Activated CD8-positive, alpha-beta memory T cell treated with anti-CD3 and anti-CD28 coated beads for 36 hours (primary cell): ENCODE results near the gene UBALD1. TPM values are rescaled to one million over a fixed set of nuclear protein-coding genes. Genes with fewer than 3 reads are reported as not detected.

Experiments
- CTCF ChIA-PET: fragments of 350-600 bp; sonication (Branson Sonifier 250); formaldehyde crosslinking; loops from one replicate; lab custom pipeline; 2021; ENCODE audit warnings: antibody characterized with exemption; lab: Charles Lee
- POLR2A ChIA-PET: fragments of 350-600 bp; sonication (Branson Sonifier 250); formaldehyde crosslinking; loops from one replicate; lab custom pipeline; 2021; ENCODE audit warnings: antibody characterized with exemption; lab: Charles Lee
- total RNA-seq, 2 experiments: library from RNA; stranded (reverse); gene quantifications; one replicate each; pipeline ENCODE4 v1.2.3, GENCODE V29; 2021

UBALD1 gene
- total RNA-seq, 2 experiments from 2014 or later, result 19.5 to 21.0 TPM

DNA sequence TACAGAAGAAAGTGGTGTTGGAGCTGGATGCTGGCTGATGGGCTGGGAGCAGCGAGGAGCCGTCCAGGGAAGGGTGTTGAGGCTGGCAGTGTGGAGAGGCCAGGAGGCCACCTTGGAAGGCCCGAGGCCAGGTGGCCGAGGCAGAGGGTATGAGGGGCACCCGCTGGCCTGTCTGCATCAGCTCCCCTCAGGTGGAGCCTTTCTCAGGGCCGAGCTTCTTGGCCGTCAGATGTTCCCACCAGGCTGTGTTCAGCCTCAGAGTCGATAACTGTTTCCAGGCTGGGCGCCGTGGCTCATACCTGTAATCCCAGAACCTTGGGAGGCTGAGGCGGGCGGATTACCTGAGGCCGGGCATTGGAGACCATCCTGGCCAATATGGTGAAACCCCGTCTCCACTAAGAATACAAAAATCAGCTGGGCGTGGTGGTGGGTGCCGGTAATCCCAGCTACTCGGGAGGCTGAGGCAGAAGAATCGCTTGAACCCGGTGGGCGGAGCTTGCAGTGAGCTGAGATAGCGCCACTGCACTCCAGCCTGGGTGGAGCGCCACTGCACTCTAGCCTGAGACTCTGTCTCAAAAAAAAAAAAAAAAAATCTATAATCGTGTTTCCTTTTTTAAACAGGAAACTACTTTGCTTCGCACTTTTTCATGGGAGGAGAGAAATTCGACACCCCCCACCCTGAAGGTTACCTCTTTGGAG, 35.2 kb upstream of the UBALD1 start:
- ChIA-PET POLR2A (interaction anchor here (0.6 kb wide), 1 partner anchor 7 kb away, joined by 4 read pairs; no protein-coding TSS in a partner anchor), CTCF (interaction anchor here (0.7 to 1.7 kb wide), 11 partner anchors 11 to 118 kb away, joined by 3 to 5 read pairs (median 3); no protein-coding TSS in a partner anchor)

DNA sequence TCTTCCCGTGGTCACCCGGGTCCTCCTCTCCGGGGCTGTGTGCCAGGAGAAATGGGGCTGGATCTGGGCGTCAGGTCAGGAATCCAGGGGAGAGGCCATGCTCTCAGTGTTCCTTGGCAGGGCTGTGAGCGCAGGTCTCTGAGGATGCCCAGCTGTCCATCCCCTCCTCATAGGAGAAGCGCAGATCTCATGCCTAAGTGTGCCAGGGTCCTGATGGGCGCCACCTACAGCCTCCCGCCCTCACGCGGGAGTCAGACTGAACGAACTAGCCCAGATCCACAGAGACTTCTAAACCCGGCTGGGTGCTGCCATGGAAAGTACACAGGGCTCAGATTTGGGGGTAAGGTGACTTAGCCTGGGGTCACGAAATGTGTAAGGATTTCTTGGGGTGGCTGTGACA, 34.2 kb upstream of the UBALD1 start:
- POLR2A ChIA-PET, result no interaction called here
- CTCF ChIA-PET, result no interaction called here

DNA sequence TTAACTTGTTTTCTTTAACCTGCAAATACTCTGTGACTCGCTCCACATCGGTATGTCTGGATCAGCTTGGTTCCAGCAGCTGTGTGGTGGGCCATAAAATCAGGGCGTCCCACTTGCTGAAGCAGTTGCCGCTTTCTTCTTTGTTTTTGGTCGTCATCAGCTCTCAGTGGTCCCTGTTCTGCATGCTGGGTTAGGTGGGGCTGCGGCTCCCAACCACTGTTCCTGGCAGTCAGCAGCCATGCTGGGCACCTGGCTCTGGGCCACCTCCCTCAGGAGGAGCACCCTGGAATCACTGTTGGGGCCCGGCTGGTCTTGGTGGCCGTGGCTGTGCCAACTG, 32.9 kb upstream of the UBALD1 start:
- POLR2A ChIA-PET, result no interaction called here
- CTCF ChIA-PET, result no interaction called here

DNA sequence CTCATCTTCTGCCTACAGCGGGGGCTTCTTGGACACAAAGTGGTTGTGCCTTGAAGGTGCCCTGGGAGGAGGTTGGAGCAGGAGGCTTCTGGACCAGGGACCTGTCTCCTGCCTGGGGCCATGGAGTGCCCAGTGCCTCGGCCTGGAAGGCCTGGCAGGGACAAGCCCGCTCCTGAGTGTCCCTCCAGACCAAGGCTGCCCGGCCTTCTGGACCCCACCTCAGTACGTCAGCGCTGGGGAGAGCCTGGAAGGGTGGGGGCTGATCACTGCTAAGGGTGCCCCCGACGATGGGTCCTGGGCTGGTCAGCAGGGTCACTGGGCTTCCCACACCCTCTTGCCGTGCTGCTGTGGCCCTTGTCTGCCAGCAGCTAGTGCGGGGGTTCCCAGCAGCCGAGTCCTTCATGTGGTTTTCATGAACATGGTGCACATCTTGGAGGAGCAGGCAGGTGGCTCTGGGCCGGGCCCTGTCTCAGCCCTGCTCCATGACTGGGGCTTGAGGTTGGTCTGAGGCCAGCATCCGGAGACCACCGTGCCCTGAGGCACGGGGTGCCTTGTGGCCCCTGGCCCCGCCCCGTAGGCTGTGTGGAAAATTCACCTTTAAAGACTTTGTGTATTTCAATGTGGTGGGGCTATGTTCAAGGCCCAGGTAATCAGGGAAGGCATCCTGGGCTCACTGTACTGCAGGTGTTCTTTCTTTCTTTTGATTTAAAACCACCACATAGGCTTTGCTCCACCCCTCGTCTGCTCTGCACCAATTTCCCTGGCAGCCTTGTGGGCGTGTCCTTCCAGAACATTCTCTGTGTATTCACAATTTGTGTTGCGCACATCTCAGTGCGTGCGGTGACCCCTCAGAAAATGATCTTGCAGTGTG, 32.3 kb upstream of the UBALD1 start:
- CTCF ChIA-PET, result interaction anchor here (1.0 kb wide), 1 partner anchor 23 kb away, joined by 3 read pairs; the partner anchor contains the start of gene MGRN1
- POLR2A ChIA-PET, result no interaction called here

DNA sequence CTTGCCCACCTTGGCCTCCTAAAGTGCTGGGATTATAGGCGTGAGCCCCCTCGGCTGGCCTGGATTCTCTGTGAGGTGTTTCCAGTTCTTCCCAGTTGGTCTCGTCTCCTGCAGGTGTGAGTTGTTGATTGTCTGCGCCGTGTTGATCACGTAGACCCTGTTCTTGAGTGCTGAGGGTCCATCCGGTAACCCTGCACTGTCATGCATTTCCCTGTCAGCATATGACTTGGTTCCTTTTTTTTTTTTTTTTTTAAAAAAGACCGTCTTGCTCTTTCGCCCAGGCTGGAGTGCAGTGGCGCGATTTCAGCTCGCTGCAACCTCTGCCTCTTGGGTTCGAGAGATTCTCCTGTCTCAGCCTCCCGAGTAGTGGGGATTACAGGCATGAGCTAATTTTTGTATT, 27.2 kb upstream of the UBALD1 start:
- CTCF ChIA-PET, result interaction anchor here (1.2 kb wide), 1 partner anchor 63 kb away, joined by 3 read pairs; no protein-coding TSS in a partner anchor
- POLR2A ChIA-PET, result interaction anchor here (0.7 kb wide), 1 partner anchor 23 kb away, joined by 4 read pairs; no protein-coding TSS in a partner anchor

DNA sequence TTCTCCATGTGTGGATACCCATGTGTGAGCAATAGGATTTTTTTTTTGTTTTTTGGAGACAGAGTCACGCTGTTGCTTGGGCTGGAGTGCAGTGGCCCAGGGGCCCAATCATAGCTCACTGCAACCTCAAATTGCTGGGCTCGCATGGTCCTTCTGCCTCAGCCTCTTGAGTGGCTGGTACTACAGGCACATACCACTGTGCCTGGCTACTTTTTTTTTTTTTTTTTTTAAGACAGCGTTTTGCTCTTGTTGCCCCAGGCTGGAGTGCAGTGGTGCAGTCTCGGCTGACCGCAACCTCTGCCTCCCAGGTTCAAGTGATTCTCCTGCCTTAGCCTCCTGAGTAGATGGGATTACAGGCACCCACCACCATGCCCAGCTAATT, 26.6 kb upstream of the UBALD1 start:
- POLR2A ChIA-PET, result no interaction called here
- CTCF ChIA-PET, result no interaction called here

DNA sequence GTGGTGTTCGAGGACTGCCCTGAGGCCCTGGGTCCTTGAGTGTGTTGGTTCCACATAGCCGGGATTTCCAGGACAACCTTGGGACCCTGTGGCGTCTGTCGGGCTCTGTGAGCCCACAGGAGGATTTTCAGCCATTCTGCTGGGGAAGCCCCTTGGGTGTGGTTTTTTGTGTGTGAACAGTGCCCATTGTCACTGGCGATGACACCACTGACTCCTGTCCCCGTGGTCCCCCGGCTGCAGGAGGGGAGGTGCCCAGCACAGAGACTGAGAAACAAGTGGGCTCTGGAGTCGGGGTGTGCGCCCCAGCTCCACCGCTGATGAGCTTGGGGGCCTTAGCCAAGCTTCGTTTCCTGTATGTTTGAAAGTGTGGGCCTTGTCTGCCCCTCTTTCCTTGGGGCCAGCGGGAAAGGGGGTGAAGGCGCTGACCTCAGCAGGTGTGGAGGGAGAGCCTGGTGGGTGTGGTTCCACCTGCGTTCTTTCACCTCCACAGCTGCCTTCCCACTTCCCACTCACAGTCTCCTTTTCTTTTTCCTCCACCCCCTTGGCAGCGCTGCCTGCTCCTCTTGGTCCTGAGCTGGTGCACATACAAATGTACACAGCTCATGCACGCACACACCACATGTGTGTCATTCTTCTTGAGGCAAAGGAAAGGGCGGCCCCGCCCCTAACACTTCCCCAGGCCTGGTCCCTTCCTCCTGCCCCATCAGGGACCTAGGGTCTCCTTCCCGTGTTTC, 26.1 kb upstream of the UBALD1 start:
- CTCF ChIA-PET, result no interaction called here

DNA sequence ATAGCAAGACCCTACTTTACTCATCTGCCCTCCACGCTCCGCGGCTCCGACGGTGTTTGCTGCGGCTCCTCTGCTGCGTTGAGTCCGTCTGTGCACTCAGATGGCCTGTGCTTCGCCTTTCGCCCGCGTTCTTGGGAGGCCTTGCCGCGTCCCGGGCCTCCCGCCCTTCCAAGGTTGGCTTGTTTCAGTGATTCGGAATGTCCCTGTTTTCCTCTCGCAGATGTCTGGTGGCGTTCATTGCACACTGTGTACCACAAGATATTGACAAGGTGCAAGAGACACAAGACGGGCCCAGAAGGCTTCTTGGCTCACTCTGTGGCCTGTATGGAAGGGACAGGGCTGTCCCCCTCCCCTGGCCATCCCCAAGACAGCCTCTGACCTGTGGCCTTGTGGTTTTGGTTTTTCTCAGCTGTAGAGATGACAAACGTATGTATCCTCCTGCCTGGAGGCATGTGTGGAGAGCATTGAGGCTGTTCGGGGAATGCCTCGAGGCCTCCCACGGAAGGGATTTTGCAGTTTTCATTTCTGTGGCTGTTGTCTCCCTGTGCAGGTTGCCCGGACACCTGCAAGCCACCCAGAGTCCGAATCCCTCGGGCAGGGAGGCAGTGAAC, 25.3 kb upstream of the UBALD1 start:
- ChIA-PET CTCF (no interaction called here), POLR2A (no interaction called here)

More for the DNA sequence above, 26.1 kb upstream of the UBALD1 start:
- POLR2A ChIA-PET, result no interaction called here

DNA sequence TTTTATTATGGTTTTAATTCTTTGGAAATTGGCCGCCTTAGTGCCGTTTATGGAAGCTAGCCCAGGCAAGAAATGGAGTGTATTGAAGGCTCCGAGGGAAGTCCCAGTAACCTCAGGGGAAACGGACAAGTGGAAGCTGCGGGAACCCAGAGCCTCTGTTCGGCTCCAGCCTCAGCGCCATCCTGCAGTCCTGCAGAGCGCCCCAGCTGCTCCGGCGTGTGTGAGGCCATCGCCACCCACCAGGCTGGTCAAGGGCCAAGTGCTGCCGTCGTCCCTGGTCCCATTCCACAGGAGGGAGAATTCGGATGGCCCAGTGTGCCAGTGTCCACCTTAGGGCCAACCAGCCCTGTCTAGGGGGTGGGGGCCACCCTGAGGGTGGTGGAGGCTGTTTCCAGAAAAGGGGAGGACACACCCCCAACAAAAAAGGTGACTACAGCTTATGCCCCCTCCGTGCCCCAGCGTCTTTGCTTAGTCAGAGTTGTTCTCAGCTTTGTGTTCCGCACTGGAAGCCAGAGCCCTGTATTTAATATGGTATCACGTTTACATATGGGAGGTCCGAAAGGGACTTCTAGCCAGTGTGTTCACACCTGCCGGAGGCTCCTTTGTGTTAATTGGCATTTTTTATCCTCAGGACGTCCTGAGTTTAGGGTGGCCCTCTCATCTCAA, 22.9 kb upstream of the UBALD1 start:
- POLR2A ChIA-PET, result no interaction called here
- CTCF ChIA-PET, result interaction anchor here (2.2 kb wide), 1 partner anchor 13 kb away, joined by 11 read pairs; the partner anchor contains the start of gene MGRN1

DNA sequence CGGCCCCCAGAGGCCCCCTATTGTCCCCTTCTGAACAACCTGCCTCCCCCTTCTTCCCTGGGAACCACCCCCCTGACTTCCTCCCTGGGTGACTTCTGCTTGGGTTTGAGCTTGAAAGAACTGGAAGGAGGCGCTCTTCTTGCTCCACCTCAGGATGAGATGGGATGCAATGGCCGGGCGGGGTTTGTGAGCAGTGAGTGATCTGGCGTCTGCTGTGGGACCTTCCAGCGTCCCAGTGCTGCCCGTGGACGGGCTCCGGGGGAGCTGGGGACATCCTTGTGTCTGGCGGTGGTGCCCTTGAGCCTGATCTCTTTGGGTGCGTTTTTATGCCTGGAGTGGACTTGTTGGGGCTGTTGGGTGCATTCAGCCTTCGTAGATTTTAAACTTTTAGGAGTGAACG, 21.5 kb upstream of the UBALD1 start:
- ChIA-PET POLR2A (no interaction called here), CTCF (interaction anchor here (0.8 to 2.2 kb wide), 3 partner anchors 12 to 129 kb away, joined by 3 to 11 read pairs (median 4); partner anchors contain the start of gene MGRN1)

DNA sequence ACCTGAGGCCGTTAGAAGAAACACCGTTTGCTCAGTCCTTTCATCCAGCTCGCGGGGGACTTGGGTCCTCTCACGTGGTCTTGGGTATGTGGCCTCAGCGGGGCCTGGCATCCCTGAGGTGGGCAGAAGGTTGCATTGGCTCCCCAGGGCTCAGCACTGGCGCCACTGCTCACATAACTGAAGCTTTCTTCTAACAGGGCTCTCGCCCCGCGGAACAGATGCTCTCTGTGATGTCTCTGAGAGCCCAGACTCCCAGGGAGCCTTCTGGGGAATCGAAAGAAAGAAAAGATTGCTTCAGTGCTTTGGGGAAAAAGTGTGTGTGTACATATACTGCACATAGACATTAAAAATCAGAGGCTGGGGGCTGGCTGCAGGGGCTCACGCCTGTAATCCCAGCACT, 20.1 kb upstream of the UBALD1 start:
- CTCF ChIA-PET, result interaction anchor here (1.5 kb wide), 1 partner anchor 128 kb away, joined by 4 read pairs; no protein-coding TSS in a partner anchor
- POLR2A ChIA-PET, result no interaction called here

DNA sequence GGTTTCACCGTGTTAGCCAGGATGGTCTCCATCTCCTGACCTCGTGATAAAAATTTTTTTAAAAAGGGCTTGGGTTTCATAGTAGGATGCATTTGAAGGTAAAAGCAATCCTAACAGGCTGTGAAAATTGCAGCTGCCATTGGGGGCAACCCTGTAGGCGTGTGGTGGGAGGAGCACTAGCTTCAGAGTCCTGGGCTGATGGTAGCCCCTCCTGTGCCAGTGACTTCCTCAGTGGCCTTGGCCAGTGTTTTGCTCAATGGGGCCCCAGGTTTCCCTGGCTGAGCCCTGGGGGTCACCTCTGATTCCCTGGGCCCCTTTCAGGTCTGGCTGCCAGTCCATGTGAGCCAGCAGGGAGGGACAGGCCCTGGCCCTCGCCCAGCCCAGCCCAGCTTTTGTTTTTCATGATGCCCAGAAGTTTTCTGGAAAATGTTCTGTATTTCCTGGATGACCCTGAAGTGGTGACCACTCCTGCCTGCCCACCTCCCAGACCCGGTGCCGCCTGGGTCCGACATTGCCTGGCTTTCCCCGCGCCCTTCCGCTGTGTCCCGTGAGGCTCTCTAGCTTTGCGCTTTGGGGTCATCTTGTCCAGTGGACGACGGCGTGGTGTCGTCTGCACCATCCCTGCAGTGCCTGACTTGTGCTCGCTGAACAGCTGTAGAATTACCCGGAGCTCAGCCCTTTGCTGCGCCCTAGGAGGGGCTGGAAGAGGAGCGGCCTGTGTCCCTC, 19.4 kb upstream of the UBALD1 start:
- ChIA-PET CTCF (no interaction called here), POLR2A (no interaction called here)

DNA sequence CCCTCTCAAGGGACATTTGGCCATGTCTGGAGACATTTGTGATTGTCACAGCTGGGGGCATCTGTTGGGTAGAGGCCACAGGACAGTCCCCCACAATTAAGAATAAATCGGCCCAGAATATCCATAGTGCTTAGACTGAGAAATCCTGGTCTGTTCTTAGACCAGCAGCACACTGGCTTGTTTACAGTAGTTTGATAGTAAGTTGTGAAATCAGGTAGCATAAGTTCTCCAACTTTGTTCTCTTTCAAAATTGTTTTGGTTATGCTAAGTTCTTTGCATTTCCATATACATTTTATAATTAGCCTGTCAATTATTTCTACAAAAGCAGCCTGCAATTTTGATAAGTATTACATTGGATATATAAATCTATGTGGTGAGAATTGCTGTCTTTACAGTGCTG, 16.8 kb upstream of the UBALD1 start:
- ChIA-PET POLR2A (no interaction called here), CTCF (interaction anchor here (0.7 kb wide), 1 partner anchor 33 kb away, joined by 3 read pairs; no protein-coding TSS in a partner anchor)

DNA sequence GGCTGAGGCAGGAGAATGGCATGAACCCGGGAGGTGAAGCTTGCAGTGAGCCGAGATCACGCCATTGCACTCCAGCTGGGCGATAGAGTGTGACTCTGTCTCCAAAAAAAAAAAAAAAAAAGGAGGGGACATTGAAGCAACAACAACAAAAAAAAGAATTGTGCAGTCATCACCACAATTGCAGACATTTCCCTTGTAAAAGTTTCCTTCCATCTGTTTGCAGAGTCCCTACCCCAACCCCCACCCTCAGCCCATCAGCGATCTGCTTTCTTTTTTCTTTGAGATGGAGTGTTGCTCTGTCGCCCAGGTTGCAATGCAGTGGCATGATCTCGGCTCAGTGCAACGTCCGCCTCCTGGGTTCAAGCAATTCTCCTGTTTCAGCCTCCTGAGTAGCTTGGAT, 13.6 kb upstream of the UBALD1 start:
- POLR2A ChIA-PET, result no interaction called here
- CTCF ChIA-PET, result interaction anchor here (0.7 kb wide), 1 partner anchor 330 kb away, joined by 3 read pairs; the partner anchor contains the start of gene SEC14L5

DNA sequence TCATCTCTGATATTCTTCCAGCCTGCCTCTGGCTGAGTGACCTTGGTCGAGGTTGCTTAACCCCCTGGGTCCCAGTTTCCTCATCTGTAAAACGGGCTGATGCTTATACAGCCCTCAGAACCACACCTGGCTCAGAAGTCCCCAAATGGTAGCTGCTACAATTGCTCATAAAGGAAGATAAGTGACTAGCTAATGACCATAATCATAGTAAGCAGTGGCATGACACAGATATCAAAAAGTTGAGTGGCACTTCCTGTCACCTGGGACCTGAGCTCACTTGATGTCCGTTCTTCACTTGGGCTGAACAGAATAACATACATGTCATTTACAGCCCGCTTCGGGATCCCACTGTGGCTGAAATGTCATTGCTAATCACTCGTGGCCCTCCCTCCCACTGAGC, 11.7 kb upstream of the UBALD1 start:
- ChIA-PET POLR2A (no interaction called here), CTCF (interaction anchor here (1.0 to 1.5 kb wide), 4 partner anchors 10 to 223 kb away, joined by 3 read pairs; partner anchors contain the start of gene DNAAF8)

DNA sequence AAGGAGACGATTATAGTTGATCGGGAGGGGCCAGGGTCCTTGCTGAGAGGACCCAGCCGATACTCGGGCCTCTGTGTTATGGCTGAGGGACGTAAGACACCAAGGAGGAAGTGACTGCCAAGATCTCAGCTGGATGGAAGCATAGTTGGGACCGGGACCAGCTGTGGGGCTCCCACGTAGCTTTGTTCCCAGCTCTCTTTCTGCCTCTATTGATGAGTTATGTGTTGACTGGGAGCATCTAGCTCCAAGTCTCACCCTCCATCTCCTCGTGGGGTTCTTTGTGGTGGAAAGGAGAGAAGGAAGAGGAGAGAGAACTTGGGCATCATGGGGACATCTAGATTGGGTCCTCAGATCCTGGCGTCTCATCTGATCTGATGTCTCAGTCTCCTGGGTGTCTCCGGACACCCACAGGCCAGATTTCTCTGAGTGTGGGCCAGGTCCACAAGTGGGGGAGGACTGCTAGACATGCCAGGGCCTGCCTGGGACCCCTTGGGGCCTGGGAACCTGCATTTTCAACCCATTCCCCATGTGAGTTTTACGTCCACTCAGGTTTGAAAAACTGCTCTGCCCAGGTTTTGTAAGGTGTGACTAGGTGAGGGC, 11.0 kb upstream of the UBALD1 start:
- POLR2A ChIA-PET, result interaction anchor here (1.3 to 2.7 kb wide), 3 partner anchors 10 to 109 kb away, joined by 3 to 22 read pairs (median 4); partner anchors contain the start of genes DNAAF8 and UBALD1
- CTCF ChIA-PET, result interaction anchor here (1.3 to 2.6 kb wide), 4 partner anchors 10 to 223 kb away, joined by 3 to 14 read pairs (median 3); partner anchors contain the start of genes DNAAF8 and NUDT16L1
